Right renal cortex interstitium (tissue), 3 donors: ENCODE measurements around the gene SMARCB1. TPM values are rescaled to one million over a fixed set of nuclear protein-coding genes. Genes with fewer than 3 reads are reported as not detected.

Source experiments
- DNase-seq, 3 donors: peaks; one replicate each; pipeline ENCODE4 v3.0.0-alpha.2; 2013; ENCODE audit warnings: low read depth in 3 of 3, low spot score in 2 of 3
- polyA plus RNA-seq, 3 donors: library from polyadenylated mRNA; unstranded; fragments of 120-200 nt; gene quantifications; one replicate each; pipeline ENCODE4 v1.2.1, GENCODE V29; 2013; ENCODE audit not compliant: insufficient read length in 3 of 3

Gene SMARCB1
- polyA plus RNA-seq, 3 donors, result 205 to 225 (median 224) TPM

GRCh38 chr22:23760056-23760455 lies 26.7 kb upstream of the SMARCB1 start:
- DNase-seq, result no peak

GRCh38 chr22:23762842-23763578 lies 23.8 kb upstream of the SMARCB1 start, which contains the start of gene C22orf15:
Gene C22orf15 (plus strand): TSS chr22:23762990. CDS start chr22:23763307, 317 bp downstream.
- DNase-seq, result no peak

GRCh38 chr22:23763579-23763945 lies 23.2 kb upstream of the SMARCB1 start:
- no peak for DNase-seq

- no peak for DNase-seq
Observed at GRCh38 chr22:23763954-23764353, 22.8 kb upstream of the SMARCB1 start.

GRCh38 chr22:23764899-23765881 lies 21.6 kb upstream of the SMARCB1 start:
- DNase-seq, result no peak

- DNase-seq, result no peak
Observed at GRCh38 chr22:23767303-23767672, 19.5 kb upstream of the SMARCB1 start.

GRCh38 chr22:23767673-23768548 lies 18.9 kb upstream of the SMARCB1 start, which contains the start of gene CHCHD10:
Gene CHCHD10 (minus strand): TSS chr22:23767972. CDS start chr22:23767874, 98 bp downstream.
- DNase-seq, result peak in 2 of 3 donors; percentile 72 to 79

- no peak for DNase-seq
Observed at GRCh38 chr22:23769321-23769965, 17.3 kb upstream of the SMARCB1 start.

GRCh38 chr22:23772315-23772648 lies 14.5 kb upstream of the SMARCB1 start:
- DNase-seq, result no peak

- DNase-seq, result no peak
Observed at GRCh38 chr22:23772649-23773473, 13.9 kb upstream of the SMARCB1 start, which contains the start of gene MMP11. Gene MMP11 (plus strand): TSS chr22:23772849. CDS start chr22:23772871, 22 bp downstream.

- DNase-seq, result no peak
Observed at GRCh38 chr22:23773483-23774113, 13.2 kb upstream of the SMARCB1 start.

GRCh38 chr22:23774114-23774921 lies 12.4 kb upstream of the SMARCB1 start:
- no peak for DNase-seq

GRCh38 chr22:23774922-23775436 lies 11.8 kb upstream of the SMARCB1 start:
- no peak for DNase-seq

- no peak for DNase-seq
Observed at GRCh38 chr22:23775779-23776375, 10.9 kb upstream of the SMARCB1 start.

GRCh38 chr22:23777776-23778576 lies 8.8 kb upstream of the SMARCB1 start:
- DNase-seq, result no peak

GRCh38 chr22:23778577-23778900 lies 8.2 kb upstream of the SMARCB1 start:
- DNase-seq, result no peak

- no peak for DNase-seq
Observed at GRCh38 chr22:23779083-23779482, 7.7 kb upstream of the SMARCB1 start.
